HEK293 (cell line): ENCODE results near the gene DLG2.

Experiments used
- ATF2 ChIP-seq: fragments of 450-650 bp; formaldehyde crosslinking; IDR thresholded peaks from 2 replicates; pipeline ENCODE4 v1.5.1; 2016; ENCODE audit warnings: missing biosample characterization, missing genetic modification characterization, low read depth
- CTCF ChIP-seq: fragments of 450-650 bp; formaldehyde crosslinking; IDR thresholded peaks from 2 replicates; pipeline ENCODE4 v1.5.1; 2016; ENCODE audit warnings: missing biosample characterization, missing genetic modification characterization
- PATZ1 ChIP-seq: fragments of 450-650 bp; formaldehyde crosslinking; IDR thresholded peaks from 2 replicates; pipeline ENCODE4 v1.5.1; 2016; ENCODE audit warnings: missing biosample characterization, missing genetic modification characterization
- PRDM1 ChIP-seq: fragments of 450-650 bp; formaldehyde crosslinking; IDR thresholded peaks from 2 replicates; pipeline ENCODE4; 2016; ENCODE audit warnings: missing biosample characterization, missing genetic modification characterization
- PRDM10 ChIP-seq: fragments of 450-650 bp; formaldehyde crosslinking; IDR thresholded peaks from 2 replicates; pipeline ENCODE4 v1.5.1; 2016; ENCODE audit warnings: missing biosample characterization, missing genetic modification characterization
- ZNF214 ChIP-seq: fragments of 450-650 bp; formaldehyde crosslinking; IDR thresholded peaks from 2 replicates; pipeline ENCODE4 v1.5.1; 2017; ENCODE audit warnings: missing biosample characterization, mild to moderate bottlenecking, missing genetic modification characterization, borderline replicate concordance
- ZNF302 ChIP-seq: fragments of 450-650 bp; formaldehyde crosslinking; IDR thresholded peaks from 2 replicates; pipeline ENCODE4 v1.5.1; 2016; ENCODE audit warnings: missing biosample characterization, missing genetic modification characterization, low read depth
- ZNF549 ChIP-seq: fragments of 450-650 bp; IDR thresholded peaks from 2 replicates; pipeline ENCODE4 v1.5.1; 2018; ENCODE audit warnings: missing biosample characterization, missing genetic modification characterization, mild to moderate bottlenecking, inconsistent platforms, moderate library complexity
- ZSCAN5A ChIP-seq: fragments of 450-650 bp; formaldehyde crosslinking; IDR thresholded peaks from 2 replicates; pipeline ENCODE4 v1.5.1; 2016; ENCODE audit warnings: missing biosample characterization, missing genetic modification characterization

GRCh38 chr11:83744620-83745192, 1882.4 kb downstream of the DLG2 start:
- TF ChIP-seq CTCF, result no peak
- no peak for TF ChIP-seq ZSCAN5A (tag by site-specific recombination)
- TF ChIP-seq PATZ1 (tag by site-specific recombination), result no peak
- no peak for TF ChIP-seq ZNF214 (tag by site-specific recombination)
- TF ChIP-seq PRDM1 (tag by site-specific recombination), result no peak
- TF ChIP-seq ZNF549 (tag by site-specific recombination), result no peak
- TF ChIP-seq ATF2 (tag by site-specific recombination), result no peak
- TF ChIP-seq PRDM10 (tag by site-specific recombination), result no peak
- no peak for TF ChIP-seq ZNF302
